ENCODE data around the gene NTN1.

The NTN1 gene

GRCh38 chr17:9127340-9127739, 106.0 kb downstream of the NTN1 start:
- Histone ChIP-seq H3K4me3 (ENCODE audit: low read depth, low read length, poor library complexity, severe bottlenecking) (no peak overlapping the region), H3K36me3 (ENCODE audit: insufficient read depth, low read length) (no peaks in the 10 kb centered on the region), H3F3A (ENCODE audit: insufficient read depth, low read length) (no peaks in the 10 kb centered on the region), H3K9me2 (ENCODE audit: low read depth, low read length) (no peaks in the 10 kb centered on the region), H3K9me3 (ENCODE audit: low read length) (no peaks in the 10 kb centered on the region), H3K4me2 (ENCODE audit: low read length) (no peak overlapping the region), H2AFZ (ENCODE audit: low read length) (no peak overlapping the region), H3K79me2 (ENCODE audit: insufficient read depth, low read length) (no peaks in the 10 kb centered on the region), H3K27me3 (ENCODE audit: insufficient read depth, low read length) (0 out of 2 replicates have a peak, but pooled peaks cover 6% of the 10 kb centered on the region), H4K20me1 (ENCODE audit: insufficient read depth, low read length) (no peaks in the 10 kb centered on the region), H3K9ac (ENCODE audit: low read length) (no peak overlapping the region), H3K4me1 (ENCODE audit: insufficient read depth, low read length, severe bottlenecking) (no peaks in the 10 kb centered on the region), H3K27ac (ENCODE audit: low read depth, low read length, poor library complexity, severe bottlenecking) (no peak overlapping the region)
- TF ChIP-seq CTCF (IDR thresholded peaks at IDR 0.05; ENCODE audit: low read length) = no peak
- TF ChIP-seq EZH2 (IDR thresholded peaks at IDR 0.05; ENCODE audit: borderline replicate concordance, low read length) = no peak

GRCh38 chr17:9131371-9131770, 110.1 kb downstream of the NTN1 start:
- Histone ChIP-seq H3K4me3 (ENCODE audit: low read depth, low read length, poor library complexity, severe bottlenecking) (no peak overlapping the region), H3F3A (ENCODE audit: insufficient read depth, low read length) (no peaks in the 10 kb centered on the region), H2AFZ (ENCODE audit: low read length) (no peak overlapping the region), H3K27me3 (ENCODE audit: insufficient read depth, low read length) (peaks cover 6% of the 10 kb centered on the region; the same call in 1 of the 2 replicates), H3K9me3 (ENCODE audit: low read length) (no peaks in the 10 kb centered on the region), H4K20me1 (ENCODE audit: insufficient read depth, low read length) (no peaks in the 10 kb centered on the region), H3K27ac (ENCODE audit: low read depth, low read length, poor library complexity, severe bottlenecking) (no peak overlapping the region), H3K79me2 (ENCODE audit: insufficient read depth, low read length) (no peaks in the 10 kb centered on the region), H3K9me2 (ENCODE audit: low read depth, low read length) (no peaks in the 10 kb centered on the region), H3K9ac (ENCODE audit: low read length) (no peak overlapping the region), H3K4me2 (ENCODE audit: low read length) (no peak overlapping the region), H3K4me1 (ENCODE audit: insufficient read depth, low read length, severe bottlenecking) (no peaks in the 10 kb centered on the region), H3K36me3 (ENCODE audit: insufficient read depth, low read length) (no peaks in the 10 kb centered on the region)
- no peak for TF ChIP-seq EZH2 (IDR thresholded peaks at IDR 0.05; ENCODE audit: borderline replicate concordance, low read length)
- no peak for TF ChIP-seq CTCF (IDR thresholded peaks at IDR 0.05; ENCODE audit: low read length)

GRCh38 chr17:9132291-9132690, 111.0 kb downstream of the NTN1 start:
- no peak overlapping the region for H2AFZ ChIP-seq (ENCODE audit: low read length)
- H4K20me1 ChIP-seq (ENCODE audit: insufficient read depth, low read length) = no peaks in the 10 kb centered on the region
- no peaks in the 10 kb centered on the region for H3K79me2 ChIP-seq (ENCODE audit: insufficient read depth, low read length)
- no peaks in the 10 kb centered on the region for H3K4me1 ChIP-seq (ENCODE audit: insufficient read depth, low read length, severe bottlenecking)
- TF ChIP-seq CTCF (IDR thresholded peaks at IDR 0.05; ENCODE audit: low read length) (no peak), EZH2 (IDR thresholded peaks at IDR 0.05; ENCODE audit: borderline replicate concordance, low read length) (no peak)
- no peak overlapping the region for H3K27ac ChIP-seq (ENCODE audit: low read depth, low read length, poor library complexity, severe bottlenecking)
- no peaks in the 10 kb centered on the region for H3K9me3 ChIP-seq (ENCODE audit: low read length)
- H3K36me3 ChIP-seq (ENCODE audit: insufficient read depth, low read length) = no peaks in the 10 kb centered on the region
- no peak overlapping the region for H3K9ac ChIP-seq (ENCODE audit: low read length)
- no peak overlapping the region for H3K4me2 ChIP-seq (ENCODE audit: low read length)
- H3F3A ChIP-seq (ENCODE audit: insufficient read depth, low read length) = no peaks in the 10 kb centered on the region
- no peak overlapping the region for H3K4me3 ChIP-seq (ENCODE audit: low read depth, low read length, poor library complexity, severe bottlenecking)
- H3K9me2 ChIP-seq (ENCODE audit: low read depth, low read length) = no peaks in the 10 kb centered on the region
- peaks cover 6% of the 10 kb centered on the region; the same call in 1 of the 2 replicates for H3K27me3 ChIP-seq (ENCODE audit: insufficient read depth, low read length)

Data from OCI-LY1 (cell line).